ENCODE data around the gene TMEM235. TPM values are rescaled to one million over a fixed set of nuclear protein-coding genes. Genes with fewer than 3 reads are reported as not detected.

TMEM235 gene
- total and polyA plus RNA-seq, 10 donors: not detected

GRCh38 chr17:78238823-78239488, 7.5 kb downstream of the TMEM235 start:
- TF ChIP-seq CTCF (IDR thresholded peaks at IDR 0.05 in 8 of 11, conservative IDR thresholded peaks at IDR 0.05 in 3 of 11): no peak
- no peak for TF ChIP-seq POLR2AphosphoS5 (IDR thresholded peaks at IDR 0.05)
- H3K4me3 ChIP-seq: no peak overlapping the region
- H3K27ac ChIP-seq: no peak overlapping the region
- H3K27me3 ChIP-seq (replicated peaks in 1 of 7): peaks cover 0 to 4% (median 0%) of the 10 kb centered on the region in 7 donors
- intact Hi-C loops (cut with DNase I; ENCODE audit: low total_unique reads): no loop called here
- 83 to 86% (median 83%) methylated on average over 12 to 20 of the region's 20 CpGs for WGBS, 5 donors
- peaks cover 3 to 45% (median 15%) of the 10 kb centered on the region in 6 donors for H3K4me1 ChIP-seq
- no peak for DNase-seq
- no peaks in the 10 kb centered on the region for H3K9me3 ChIP-seq
- H3K36me3 ChIP-seq: no peaks in the 10 kb centered on the region

- Histone ChIP-seq H3K36me3 (no peaks in the 10 kb centered on the region), H3K4me1 (peaks cover 3 to 43% (median 15%) of the 10 kb centered on the region in 6 donors), H3K27me3 (replicated peaks in 1 of 7) (no peaks in the 10 kb centered on the region), H3K9me3 (no peaks in the 10 kb centered on the region), H3K4me3 (no peak overlapping the region), H3K27ac (no peak overlapping the region)
- WGBS, 5 donors: 79 to 91% (median 85%) methylated on average over 8 to 9 of the region's 9 CpGs
- intact Hi-C loops (cut with DNase I; ENCODE audit: low total_unique reads): no loop called here
- peak; percentile 79 for DNase-seq
- no peak for TF ChIP-seq CTCF (IDR thresholded peaks at IDR 0.05 in 8 of 11, conservative IDR thresholded peaks at IDR 0.05 in 3 of 11)
- TF ChIP-seq POLR2A (IDR thresholded peaks at IDR 0.05): no peak
- TF ChIP-seq POLR2AphosphoS5 (IDR thresholded peaks at IDR 0.05): no peak
Observed at GRCh38 chr17:78239489-78239931, 8.1 kb downstream of the TMEM235 start.

GRCh38 chr17:78240012-78240655, 8.7 kb downstream of the TMEM235 start:
- 81 to 87% (median 82%) methylated on average over 10 to 12 of the region's 12 CpGs for WGBS, 5 donors
- intact Hi-C loops (cut with DNase I; ENCODE audit: low total_unique reads): no loop called here
- no peaks in the 10 kb centered on the region for H3K9me3 ChIP-seq
- H3K4me1 ChIP-seq: peaks cover 3 to 40% (median 15%) of the 10 kb centered on the region in 6 donors
- no peak overlapping the region for H3K4me3 ChIP-seq
- no peaks in the 10 kb centered on the region for H3K36me3 ChIP-seq
- H3K27me3 ChIP-seq (replicated peaks in 1 of 7): no peaks in the 10 kb centered on the region
- TF ChIP-seq POLR2A (IDR thresholded peaks at IDR 0.05) (no peak), POLR2AphosphoS5 (IDR thresholded peaks at IDR 0.05) (no peak), CTCF (IDR thresholded peaks at IDR 0.05 in 8 of 11, conservative IDR thresholded peaks at IDR 0.05 in 3 of 11) (no peak)
- DNase-seq: no peak
- H3K27ac ChIP-seq: no peak overlapping the region

GRCh38 chr17:78240839-78241238, 9.4 kb downstream of the TMEM235 start:
- Histone ChIP-seq H3K27ac (no peak overlapping the region), H3K9me3 (no peaks in the 10 kb centered on the region), H3K4me3 (no peak overlapping the region), H3K36me3 (no peaks in the 10 kb centered on the region), H3K4me1 (peaks cover 3 to 40% (median 15%) of the 10 kb centered on the region in 6 donors), H3K27me3 (replicated peaks in 1 of 7) (no peaks in the 10 kb centered on the region)
- intact Hi-C loops (cut with DNase I; ENCODE audit: low total_unique reads): no loop called here
- no peak for DNase-seq
- 79 to 95% (median 88%) methylated on average over 9 of the region's 9 CpGs for WGBS, 5 donors
- TF ChIP-seq POLR2AphosphoS5 (IDR thresholded peaks at IDR 0.05) (no peak), CTCF (IDR thresholded peaks at IDR 0.05 in 8 of 11, conservative IDR thresholded peaks at IDR 0.05 in 3 of 11) (no peak), POLR2A (IDR thresholded peaks at IDR 0.05) (no peak)
